Osteocyte (in vitro differentiated cells): Measurements from ENCODE around the gene AAMP. TPM values are rescaled to one million over a fixed set of nuclear protein-coding genes. Genes with fewer than 3 reads are reported as not detected.

ENCODE experiments used
- DNase-seq: peaks from one replicate; pipeline ENCODE4 v3.0.0; 2021; ENCODE audit warnings: mixed read lengths; ENCODE audit not compliant: unreplicated experiment; ENCODE audit errors: extremely low spot score
- H3K27ac Mint-ChIP-seq: one replicate; pipeline ENCODE4 v1.8.0; 2021; ENCODE audit warnings: mild to moderate bottlenecking, mixed read lengths; ENCODE audit not compliant: unreplicated experiment
- H3K27me3 Mint-ChIP-seq: one replicate; pipeline ENCODE4 v1.8.0; 2021; ENCODE audit warnings: mixed read lengths; ENCODE audit not compliant: unreplicated experiment
- H3K36me3 Mint-ChIP-seq: one replicate; pipeline ENCODE4 v1.8.0; 2021; ENCODE audit warnings: mixed read lengths; ENCODE audit not compliant: unreplicated experiment
- H3K4me1 Mint-ChIP-seq: one replicate; pipeline ENCODE4 v1.8.0; 2021; ENCODE audit warnings: mixed read lengths; ENCODE audit not compliant: unreplicated experiment
- H3K4me3 Mint-ChIP-seq: one replicate; pipeline ENCODE4 v1.8.0; 2021; ENCODE audit warnings: mild to moderate bottlenecking, moderate library complexity, mixed read lengths; ENCODE audit not compliant: unreplicated experiment
- H3K9me3 Mint-ChIP-seq: one replicate; pipeline ENCODE4 v1.8.0; 2021; ENCODE audit warnings: mixed read lengths; ENCODE audit not compliant: unreplicated experiment
- CTCF ChIP-seq: fragments of 200-600 bp; sonication (generic); IDR thresholded peaks from 2 replicates; pipeline ENCODE4 v1.5.0; 2021; ENCODE audit warnings: antibody characterized with exemption, mild to moderate bottlenecking, moderate library complexity
- microRNA-seq: library from miRNA; unstranded; fragments of <30 nt; microRNA quantifications from one replicate; pipeline ENCODE4 v1.1.0, GENCODE V29; 2020; ENCODE audit not compliant: unreplicated experiment
- total RNA-seq: library from RNA; stranded (reverse); gene quantifications from 2 replicates; pipeline ENCODE4 v1.2.1, GENCODE V29; 2021

AAMP gene
- total RNA-seq, 1 donor from 2014 or later = 62.9 TPM

DNA sequence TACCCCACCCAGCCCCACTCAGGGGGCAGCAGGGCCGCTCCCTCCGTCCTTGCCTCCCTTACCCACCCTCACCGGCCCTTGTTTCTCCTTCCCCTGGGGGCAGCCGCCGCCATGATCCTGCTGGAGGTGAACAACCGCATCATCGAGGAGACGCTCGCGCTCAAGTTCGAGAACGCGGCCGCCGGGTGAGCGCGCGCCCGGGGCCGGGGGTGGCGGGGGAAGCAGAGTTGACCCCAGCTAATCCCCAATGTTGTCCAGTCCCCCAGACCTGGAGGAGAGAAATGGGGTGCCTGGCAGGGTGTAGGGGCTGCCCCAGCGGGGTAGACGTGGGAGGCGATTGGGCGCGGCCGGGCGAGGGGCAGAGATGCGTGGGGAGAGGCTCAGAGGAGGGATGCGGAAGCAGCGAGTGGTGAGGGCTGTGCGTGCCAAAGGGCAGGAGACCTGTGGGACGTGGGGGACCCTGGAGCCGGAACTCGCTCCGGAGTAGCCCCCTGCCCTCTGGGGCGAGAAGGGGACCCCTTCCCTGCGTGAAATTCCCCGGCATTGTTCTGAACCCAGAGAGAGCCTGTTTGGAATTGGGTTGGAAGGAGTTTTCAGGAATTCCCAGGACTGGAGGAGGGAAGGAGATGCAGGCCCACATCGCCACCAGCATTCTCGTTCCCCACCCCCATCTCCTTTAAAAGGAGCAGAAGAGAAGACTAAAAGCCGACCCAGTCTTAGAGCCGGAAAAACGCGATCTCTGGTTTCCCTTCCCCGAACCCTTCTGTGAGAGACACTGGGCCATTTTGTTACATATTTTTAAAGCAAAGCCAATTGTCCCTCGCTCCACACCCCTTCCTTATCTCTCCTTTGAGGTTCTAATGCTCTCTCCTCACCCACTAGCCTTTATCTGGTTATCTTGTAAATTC is 52.3 kb downstream of the AAMP start:
- no peak for TF ChIP-seq CTCF
- Mint-ChIP-seq H3K36me3 (peaks cover 10% of the 10 kb centered on the region), H3K9me3 (no peaks in the 10 kb centered on the region), H3K4me3 (peak overlapping the region; percentile 84), H3K27me3 (no peaks in the 10 kb centered on the region), H3K27ac (peak overlapping the region; percentile 96), H3K4me1 (peaks cover 50% of the 10 kb centered on the region)
- no peak for DNase-seq

GRCh38 chr2:218216674-218217359 is 53.1 kb downstream of the AAMP start, which contains the start of gene ARPC2:
TSS of gene ARPC2 (plus strand) at chr2:218217189. CDS start at chr2:218217471, 282 bp downstream.
- H3K9me3 Mint-ChIP-seq = no peaks in the 10 kb centered on the region

GRCh38 chr2:218216336-218216673 is 53.6 kb downstream of the AAMP start:
- no peak for DNase-seq
- Mint-ChIP-seq H3K4me3 (peak overlapping the region; percentile 84), H3K36me3 (peaks cover 6% of the 10 kb centered on the region), H3K27ac (peak overlapping the region; percentile 96), H3K9me3 (no peaks in the 10 kb centered on the region), H3K4me1 (peaks cover 39% of the 10 kb centered on the region), H3K27me3 (peaks cover 3% of the 10 kb centered on the region)
- no peak for TF ChIP-seq CTCF

More at GRCh38 chr2:218216674-218217359, 53.1 kb downstream of the AAMP start, which contains the start of gene ARPC2:
- no peak for TF ChIP-seq CTCF
- peak within 1 kb of the TSS; percentile 96 for H3K27ac Mint-ChIP-seq
- DNase-seq = peak; percentile 98
- H3K4me3 Mint-ChIP-seq = peak within 1 kb of the TSS; percentile 84
- peaks cover 44% of the 10 kb centered on the region for H3K4me1 Mint-ChIP-seq
- H3K27me3 Mint-ChIP-seq = peaks cover 2% of the 10 kb centered on the region
- H3K36me3 Mint-ChIP-seq = peaks cover 10% of the 10 kb centered on the region

Small RNA genes within 50 kb of the gene (microRNA-seq; reads per million reads assigned to microRNA genes)
- not detected for gene MIR6513

Other genes with a start within 250 kb of the AAMP start
- not detected in 2 replicates for gene RUFY4, start 200.9 kb downstream of the AAMP start, total RNA-seq
- not detected in 2 replicates for gene CXCR2, start 144.1 kb downstream of the AAMP start, total RNA-seq
- not detected in 2 replicates for gene CXCR1, start 103.2 kb downstream of the AAMP start, total RNA-seq
- 265 and 284 TPM in 2 replicates for gene ARPC2, start 52.9 kb downstream of the AAMP start, total RNA-seq
- gene GPBAR1, start 9.1 kb downstream of the AAMP start, total RNA-seq = not detected in 2 replicates
- gene PNKD, start 382 bp upstream of the AAMP start, total RNA-seq = 43.0 and 45.0 TPM in 2 replicates
- gene TMBIM1, start 22.4 kb upstream of the AAMP start, total RNA-seq = 86.4 and 97.4 TPM in 2 replicates
- not detected in 2 replicates for gene CATIP, start 86.7 kb upstream of the AAMP start, total RNA-seq
- gene SLC11A1, start 112.1 kb upstream of the AAMP start, total RNA-seq = 0.16 and 0.21 TPM in 2 replicates
- 131 and 138 TPM in 2 replicates for gene CTDSP1, start 129.7 kb upstream of the AAMP start, total RNA-seq
- 0.57 TPM in 1 of 2 replicates, not detected in the other for gene VIL1, start 149.0 kb upstream of the AAMP start, total RNA-seq